Cardiac fibroblast (primary cell): ENCODE measurements around the gene VSTM5.
A peak's percentile ranks its signal among the peaks of the same experiment; 100 is the strongest.
"Not testable (repeated sequence)": the region's sequence is repeated elsewhere in the genome, so short reads cannot be mapped to it uniquely, and the experiment has no call there.

ENCODE experiments used
- DNase-seq, 2 donors: peaks; one replicate each; pipeline versions ENCODE4 v3.0.0 to v3.0.0-alpha.2; 2010; ENCODE audit warnings: low read depth in 2 of 2
- H3K4me3 ChIP-seq, 2 donors: replicated peaks in 1 of 2; 1 replicate in 1 of 2; 2 replicates in 1 of 2; pipeline ENCODE4 v1.5.1; 2011; ENCODE audit warnings: low read depth in 2 of 2, low read length in 2 of 2, mild to moderate bottlenecking in 2 of 2, moderate library complexity in 1 of 2
- TF ChIP-seq, protein P1 (sequence below): IDR thresholded peaks from one replicate; pipeline ENCODE4 v1.5.1; 2011; ENCODE audit warnings: low read depth, mild to moderate bottlenecking, low read length, inconsistent platforms

VSTM5 gene

DNA sequence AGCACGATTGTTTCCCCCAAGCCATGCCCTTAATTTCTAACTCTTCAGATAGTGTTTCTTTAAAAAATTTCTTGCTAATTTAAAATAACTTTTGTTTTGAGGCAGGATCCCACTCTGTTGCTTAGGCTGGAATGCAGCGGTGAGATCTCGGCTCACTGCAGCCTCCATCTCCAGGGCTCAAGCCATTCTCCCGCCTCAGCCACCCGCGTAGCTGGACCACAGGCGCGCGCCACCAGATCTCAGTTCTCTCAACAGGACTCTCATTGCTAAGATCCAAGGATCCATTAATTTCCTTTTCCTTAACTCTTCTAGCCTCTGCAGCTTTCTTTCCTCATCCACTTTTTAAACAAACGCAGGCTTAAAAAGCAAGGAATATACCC, 66.7 kb downstream of the VSTM5 start:
- peak overlapping the region; percentile 96 to 100 for H3K4me3 ChIP-seq
- TF ChIP-seq, protein P1, sequence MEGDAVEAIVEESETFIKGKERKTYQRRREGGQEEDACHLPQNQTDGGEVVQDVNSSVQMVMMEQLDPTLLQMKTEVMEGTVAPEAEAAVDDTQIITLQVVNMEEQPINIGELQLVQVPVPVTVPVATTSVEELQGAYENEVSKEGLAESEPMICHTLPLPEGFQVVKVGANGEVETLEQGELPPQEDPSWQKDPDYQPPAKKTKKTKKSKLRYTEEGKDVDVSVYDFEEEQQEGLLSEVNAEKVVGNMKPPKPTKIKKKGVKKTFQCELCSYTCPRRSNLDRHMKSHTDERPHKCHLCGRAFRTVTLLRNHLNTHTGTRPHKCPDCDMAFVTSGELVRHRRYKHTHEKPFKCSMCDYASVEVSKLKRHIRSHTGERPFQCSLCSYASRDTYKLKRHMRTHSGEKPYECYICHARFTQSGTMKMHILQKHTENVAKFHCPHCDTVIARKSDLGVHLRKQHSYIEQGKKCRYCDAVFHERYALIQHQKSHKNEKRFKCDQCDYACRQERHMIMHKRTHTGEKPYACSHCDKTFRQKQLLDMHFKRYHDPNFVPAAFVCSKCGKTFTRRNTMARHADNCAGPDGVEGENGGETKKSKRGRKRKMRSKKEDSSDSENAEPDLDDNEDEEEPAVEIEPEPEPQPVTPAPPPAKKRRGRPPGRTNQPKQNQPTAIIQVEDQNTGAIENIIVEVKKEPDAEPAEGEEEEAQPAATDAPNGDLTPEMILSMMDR: no peak
- DNase-seq: no peak

DNA sequence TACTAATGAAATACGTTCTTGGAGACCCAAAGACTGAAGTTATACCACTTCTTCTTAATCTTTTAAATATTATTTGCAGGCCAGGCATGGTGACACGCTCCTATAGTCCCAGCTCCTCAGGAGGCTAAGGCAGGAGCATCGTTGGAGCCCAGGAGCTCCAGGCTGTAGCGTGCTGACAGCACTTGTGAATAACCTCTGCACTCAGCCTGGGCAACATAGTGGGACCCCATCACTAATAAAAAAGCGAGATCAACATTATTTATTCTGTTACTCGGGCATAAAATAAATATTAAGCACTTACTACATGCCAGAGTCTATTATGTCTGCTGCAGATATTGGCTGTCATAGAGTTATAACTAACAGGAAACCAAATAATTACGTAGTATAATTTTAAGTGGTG, 67.1 kb downstream of the VSTM5 start:
- peak overlapping the region; percentile 96 to 100 for H3K4me3 ChIP-seq
- TF ChIP-seq, protein P1: no peak

DNA sequence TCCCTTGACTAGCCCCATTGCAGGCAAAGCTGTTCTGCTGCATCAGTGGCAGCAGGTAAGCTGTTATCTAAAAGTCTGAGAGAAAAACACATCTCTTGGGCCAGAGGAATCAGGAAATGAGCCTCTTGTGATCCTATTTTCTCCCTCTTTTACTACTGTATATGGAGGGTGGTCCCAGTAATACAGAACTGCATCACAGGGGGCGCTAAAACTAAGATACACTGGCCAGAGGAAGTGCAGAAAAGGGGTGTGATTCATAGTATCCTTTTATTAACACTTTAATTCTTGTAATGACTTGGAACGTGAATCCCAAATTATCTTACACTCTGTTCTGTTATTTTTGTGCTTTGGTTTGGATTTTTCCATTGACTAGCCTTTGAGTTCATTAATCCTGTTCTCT, 75.1 kb downstream of the VSTM5 start:
- no peak overlapping the region for H3K4me3 ChIP-seq
- TF ChIP-seq, protein P1: peak; percentile 2
- peak; percentile 9 to 26 for DNase-seq

More for the DNA sequence above, 67.1 kb downstream of the VSTM5 start:
- DNase-seq: no peak

DNA sequence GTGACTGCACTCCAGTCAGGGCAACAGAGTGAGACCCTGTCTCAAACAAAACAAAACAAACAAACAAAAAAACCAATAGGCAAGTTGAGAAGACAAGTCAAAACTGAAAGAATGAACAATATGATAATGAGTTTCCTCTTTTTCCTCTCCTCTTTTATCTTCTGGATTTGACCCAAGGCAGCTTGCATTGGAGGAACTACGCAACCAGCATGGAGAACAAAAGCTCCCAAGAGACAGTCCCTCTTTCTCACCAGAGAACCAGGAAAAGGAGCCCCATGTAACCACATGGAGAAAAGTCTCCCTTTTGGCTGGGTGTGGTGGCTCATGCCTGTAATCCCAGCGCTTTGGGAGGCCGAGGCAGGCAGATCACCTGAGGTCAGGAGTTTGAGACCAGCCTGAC, 75.9 kb downstream of the VSTM5 start:
- peak; percentile 55 to 70 for DNase-seq
- H3K4me3 ChIP-seq: not testable (repeated sequence)

DNA sequence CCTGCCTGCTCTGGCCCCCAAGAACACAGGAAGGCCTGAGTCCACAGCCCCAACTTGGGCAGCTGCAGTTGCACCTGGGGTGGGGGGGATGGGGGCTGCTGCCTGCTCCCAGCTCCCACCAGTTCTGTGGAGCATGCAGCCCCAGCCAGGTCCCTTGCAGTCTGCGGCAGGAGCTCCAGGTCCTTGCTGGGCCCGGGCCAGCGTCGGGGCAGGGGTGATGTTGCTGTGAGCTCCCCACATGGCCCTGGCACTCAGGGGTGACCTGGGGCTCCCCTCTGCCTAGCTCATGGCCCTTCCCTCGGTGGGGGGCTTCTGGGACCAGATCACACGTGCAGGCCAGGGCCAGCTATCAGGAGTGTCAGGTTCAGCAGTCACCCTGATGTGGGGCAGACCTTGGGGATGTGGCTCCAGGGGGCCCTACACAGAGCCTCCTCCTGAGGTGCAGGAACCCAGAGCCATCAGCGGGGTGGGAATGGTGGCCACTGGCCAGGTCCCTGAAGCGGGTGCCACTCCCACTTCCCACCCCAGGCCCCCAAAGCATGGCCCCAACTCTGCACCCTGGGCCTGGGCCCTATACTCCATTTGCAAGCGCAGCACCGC, 76.7 kb downstream of the VSTM5 start:
- DNase-seq: no peak
- H3K4me3 ChIP-seq: no peak overlapping the region
- TF ChIP-seq, protein P1: no peak

DNA sequence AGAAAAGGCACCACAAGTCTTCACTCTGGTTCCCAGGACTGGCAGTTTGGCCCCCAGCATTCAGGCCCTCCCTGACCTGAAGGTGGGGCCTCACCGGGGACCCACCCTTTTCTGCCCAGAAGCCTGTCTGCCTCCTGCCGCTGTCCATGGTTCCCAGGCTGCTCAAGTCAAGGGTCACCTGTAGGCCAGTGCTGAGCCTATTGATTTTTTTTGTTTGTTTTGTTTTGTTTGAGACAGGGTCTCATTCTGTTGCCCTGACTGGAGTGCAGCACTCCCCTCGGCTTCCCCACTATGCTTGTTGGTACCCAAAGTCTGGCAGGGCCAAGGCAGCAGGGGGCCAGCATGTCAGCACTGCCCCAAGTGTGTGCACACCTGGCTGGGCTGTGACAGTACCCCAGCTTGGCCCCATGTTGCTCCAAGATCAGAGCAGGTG, 77.4 kb downstream of the VSTM5 start:
- TF ChIP-seq, protein P1: no peak
- no peak for DNase-seq
- H3K4me3 ChIP-seq: no peak overlapping the region

DNA sequence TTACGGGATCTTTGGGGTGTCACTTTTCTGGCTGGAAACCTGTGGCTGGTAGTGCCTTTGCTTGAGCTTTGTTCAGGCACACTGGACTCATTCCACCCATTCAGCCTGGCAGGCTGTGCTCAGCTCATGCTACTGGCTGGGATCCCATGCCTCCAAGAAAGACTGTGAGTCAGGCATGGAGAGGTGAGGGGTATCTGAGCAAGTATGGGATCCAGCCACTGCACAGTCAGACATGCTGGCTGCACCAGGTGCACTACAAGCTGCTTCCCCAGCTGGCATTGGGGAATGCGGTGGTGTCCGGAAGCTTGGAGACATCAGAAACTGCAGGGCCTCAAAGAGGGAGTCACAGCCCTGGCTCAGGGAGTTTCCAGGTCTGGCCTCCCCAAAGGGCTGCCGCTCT, 78.3 kb downstream of the VSTM5 start:
- no peak for DNase-seq
- TF ChIP-seq, protein P1: no peak
- no peak overlapping the region for H3K4me3 ChIP-seq
